H1 (cell line): ENCODE results near the gene CPEB3. TPM values are rescaled to one million over a fixed set of nuclear protein-coding genes. Genes with fewer than 3 reads are reported as not detected.

Experiments used
- CTCF ChIA-PET: fragments of 300-600 bp; sonication (Branson Sonifier 250); formaldehyde crosslinking; loops from one replicate; lab custom pipeline; 2021; ENCODE audit not compliant: partially characterized antibody; lab: Charles Lee
- POLR2A ChIA-PET: fragments of 300-600 bp; sonication (Branson Sonifier 250); formaldehyde crosslinking; loops from one replicate; lab custom pipeline; 2021; ENCODE audit warnings: inconsistent platforms; ENCODE audit not compliant: partially characterized antibody; lab: Charles Lee
- DNase-seq, 2 experiments: peaks; one replicate each; pipeline versions ENCODE4 v3.0.0 to v3.0.0-alpha.2; 2010 to 2022; ENCODE audit warnings: low spot score in 2 of 2, low read depth in 1 of 2, mixed read lengths in 1 of 2
- FAIRE-seq: peaks from 2 replicates; lab custom pipeline; 2011; peaks lifted over from hg19 to GRCh38; lab: Jason Lieb, UNC
- H2AFZ ChIP-seq: 2 replicates; pipeline ENCODE4 v1.8.1; 2012; ENCODE audit warnings: low read length, inconsistent platforms
- H2AK5ac ChIP-seq: 2 replicates; pipeline ENCODE4 v1.6.1; 2013; ENCODE audit warnings: low read depth, low read length
- H2BK120ac ChIP-seq: replicated peaks from 2 replicates; pipeline ENCODE3; 2013; ENCODE audit warnings: low read depth, low read length, inconsistent platforms
- H2BK12ac ChIP-seq: 2 replicates; pipeline ENCODE4 v1.6.1; 2013; ENCODE audit warnings: low read depth, low read length
- H2BK15ac ChIP-seq: 2 replicates; pipeline ENCODE4 v1.6.1; 2013; ENCODE audit warnings: low read length
- H2BK20ac ChIP-seq: 2 replicates; pipeline ENCODE4 v1.6.1; 2013; ENCODE audit warnings: low read length
- H2BK5ac ChIP-seq: 2 replicates; pipeline ENCODE4 v1.6.1; 2013; ENCODE audit warnings: low read depth, low read length
- H3K14ac ChIP-seq: 2 replicates; pipeline ENCODE4 v1.6.1; 2013; ENCODE audit warnings: inconsistent platforms; ENCODE audit not compliant: insufficient read length
- H3K18ac ChIP-seq: 2 replicates; pipeline ENCODE4 v1.6.1; 2013; ENCODE audit warnings: low read length; ENCODE audit errors: extremely low read depth
- H3K23ac ChIP-seq: 2 replicates; pipeline ENCODE4 v1.6.1; 2013; ENCODE audit warnings: inconsistent platforms; ENCODE audit not compliant: insufficient read length
- H3K23me2 ChIP-seq: 2 replicates; pipeline ENCODE4 v1.6.1; 2013; ENCODE audit warnings: low read depth, low read length
- H3K27ac ChIP-seq: 2 replicates; pipeline ENCODE4 v1.6.1; 2011; ENCODE audit warnings: low read depth, low read length, inconsistent platforms
- H3K27me3 ChIP-seq, 4 experiments: replicated peaks in 1 of 4; 1 replicate in 1 of 4; 2 replicates in 3 of 4; pipeline versions ENCODE4 v1.6.1 to v1.8.1; 2011 to 2013; ENCODE audit warnings: low read length in 3 of 4, mild to moderate bottlenecking in 3 of 4, inconsistent platforms in 2 of 4, mixed read lengths in 2 of 4, moderate library complexity in 1 of 4; ENCODE audit not compliant: control insufficient read depth in 3 of 4, insufficient read depth in 3 of 4; ENCODE audit errors: extremely low read depth in 1 of 4
- H3K36me3 ChIP-seq, 4 experiments: 2 replicates each; pipeline versions ENCODE4 v1.6.1 to v1.8.1; 2011 to 2013; ENCODE audit warnings: mild to moderate bottlenecking in 4 of 4, low read length in 3 of 4, moderate library complexity in 2 of 4, control low read depth in 1 of 4, inconsistent platforms in 1 of 4; ENCODE audit not compliant: insufficient read depth in 4 of 4, control insufficient read depth in 2 of 4
- H3K4ac ChIP-seq: replicated peaks from 2 replicates; pipeline ENCODE3; 2013; ENCODE audit warnings: low read length, low read depth, mixed read lengths, inconsistent platforms; ENCODE audit not compliant: insufficient read length
- H3K4me1 ChIP-seq, 4 experiments: replicated peaks in 1 of 4; 1 replicate in 1 of 4; 2 replicates in 3 of 4; pipeline versions ENCODE4 v1.6.1 to v1.8.1; 2011 to 2013; ENCODE audit warnings: low read length in 3 of 4, inconsistent platforms in 2 of 4, mixed read lengths in 1 of 4; ENCODE audit not compliant: insufficient read depth in 4 of 4, control insufficient read depth in 3 of 4
- H3K4me2 ChIP-seq, 2 experiments: 2 replicates each; pipeline versions ENCODE4 v1.6.1 to v1.8.1; 2011 to 2013; ENCODE audit warnings: low read depth in 2 of 2, low read length in 2 of 2, control low read depth in 1 of 2, inconsistent platforms in 1 of 2, mild to moderate bottlenecking in 1 of 2; ENCODE audit not compliant: insufficient read depth in 1 of 2
- H3K4me3 ChIP-seq, 4 experiments: fragments of 200-600, 300-600 bp in 1 of 4; sonication (generic), shearing (Covaris generic), sonication (Bioruptor Twin) in 1 of 4; 2 replicates each; pipeline versions ENCODE4 v1.5.1 to v1.8.1; 2011 to 2016; ENCODE audit warnings: low read length in 4 of 4, low read depth in 3 of 4, control low read depth in 2 of 4, inconsistent platforms in 2 of 4, mild to moderate bottlenecking in 2 of 4, mixed read lengths in 1 of 4, moderate library complexity in 1 of 4; ENCODE audit not compliant: insufficient read depth in 2 of 4; ENCODE audit errors: extremely low read depth in 1 of 4
- H3K56ac ChIP-seq: replicated peaks from 2 replicates; pipeline ENCODE3; 2013; ENCODE audit warnings: low read depth, mild to moderate bottlenecking, mixed read lengths, low read length, inconsistent platforms; ENCODE audit not compliant: insufficient read length
- H3K79me1 ChIP-seq: 2 replicates; pipeline ENCODE4 v1.6.1; 2013; ENCODE audit warnings: low read depth, low read length, control low read depth
- H3K79me2 ChIP-seq, 2 experiments: 2 replicates each; pipeline versions ENCODE4 v1.6.1 to v1.8.1; 2012 to 2013; ENCODE audit warnings: low read length in 2 of 2, mild to moderate bottlenecking in 2 of 2, inconsistent platforms in 1 of 2; ENCODE audit not compliant: insufficient read depth in 2 of 2, control insufficient read depth in 1 of 2
- H3K9ac ChIP-seq, 4 experiments: replicated peaks in 1 of 4; 1 replicate in 1 of 4; 2 replicates in 3 of 4; pipeline versions ENCODE4 v1.6.1 to v1.8.1; 2011 to 2013; ENCODE audit warnings: low read depth in 3 of 4, low read length in 3 of 4, control low read depth in 2 of 4, mild to moderate bottlenecking in 2 of 4, moderate library complexity in 2 of 4, inconsistent platforms in 1 of 4; ENCODE audit errors: extremely low read depth in 1 of 4
- H3K9me3 ChIP-seq, 2 experiments: 2 replicates each; pipeline versions ENCODE4 v1.6.1 to v1.8.1; 2012 to 2013; ENCODE audit warnings: mild to moderate bottlenecking in 2 of 2, moderate library complexity in 2 of 2, control low read depth in 1 of 2, inconsistent platforms in 1 of 2, low read depth in 1 of 2, low read length in 1 of 2, mixed read lengths in 1 of 2; ENCODE audit not compliant: insufficient read depth in 2 of 2
- H4K20me1 ChIP-seq, 2 experiments: replicated peaks in 1 of 2; 2 replicates each; pipeline versions ENCODE3 to v1.8.1; 2011 to 2013; ENCODE audit warnings: inconsistent platforms in 2 of 2, low read length in 2 of 2, mild to moderate bottlenecking in 1 of 2; ENCODE audit not compliant: insufficient read depth in 2 of 2, control insufficient read depth in 1 of 2
- H4K5ac ChIP-seq: 2 replicates; pipeline ENCODE4 v1.6.1; 2013; ENCODE audit warnings: low read length, low read depth, mixed read lengths, inconsistent platforms; ENCODE audit not compliant: insufficient read length
- H4K8ac ChIP-seq: 2 replicates; pipeline ENCODE4 v1.8.0; 2013; ENCODE audit warnings: mild to moderate bottlenecking, moderate library complexity, low read length, inconsistent platforms; ENCODE audit not compliant: insufficient read depth; ENCODE audit errors: extremely low read depth
- H4K91ac ChIP-seq: replicated peaks from 2 replicates; pipeline ENCODE3; 2013; ENCODE audit warnings: low read length, mixed read lengths, inconsistent platforms; ENCODE audit not compliant: insufficient read length
- CBX5 ChIP-seq: fragments of 300-800, 300-1000 bp; sonication (generic); IDR thresholded peaks from 2 replicates; pipeline ENCODE4 v1.7.1; 2016; ENCODE audit warnings: antibody characterized with exemption, low read length, low read depth
- EGR1 ChIP-seq: IDR thresholded peaks from 2 replicates; pipeline ENCODE4 v1.6.1; 2011; ENCODE audit warnings: low read depth, low read length, borderline replicate concordance
- POLR2A ChIP-seq, 2 experiments: IDR thresholded peaks; 1 replicate in 1 of 2; 2 replicates in 1 of 2; pipeline ENCODE4 v1.6.1; 2011; ENCODE audit warnings: low read depth in 2 of 2, low read length in 2 of 2, mild to moderate bottlenecking in 2 of 2; ENCODE audit errors: control extremely low read depth in 1 of 2
- RBBP5 ChIP-seq: IDR thresholded peaks from 2 replicates; pipeline ENCODE4 v1.7.1; 2012; ENCODE audit warnings: low read depth, mild to moderate bottlenecking, inconsistent platforms, low read length, moderate library complexity, borderline replicate concordance
- RFX5 ChIP-seq: IDR thresholded peaks from 2 replicates; pipeline ENCODE4 v1.6.1; 2011; ENCODE audit warnings: low read depth, low read length, improper control_type of control experiment, borderline replicate concordance
- TAF1 ChIP-seq: IDR thresholded peaks from 2 replicates; pipeline ENCODE4 v1.6.1; 2011; ENCODE audit warnings: mild to moderate bottlenecking, low read depth, low read length
- YY1 ChIP-seq: IDR thresholded peaks from 2 replicates; pipeline ENCODE4 v1.6.1; 2011; ENCODE audit warnings: low read depth, mild to moderate bottlenecking, low read length
- polyA plus RNA-seq, 7 experiments: library from polyadenylated mRNA; depleted of rRNA in 3 of 7; stranded (reverse) in 5 of 7; unstranded in 2 of 7; fragments of >200 nt in 5 of 7; fragments of 200-250 nt in 2 of 7; gene quantifications; 1 replicate in 5 of 7; 2 replicates in 1 of 7; 4 replicates in 1 of 7; pipeline versions ENCODE4 v1.2.1 to v1.2.3, GENCODE V29; 2011 to 2013; ENCODE audit warnings: missing spikeins in 2 of 7, mixed read lengths in 2 of 7
- total RNA-seq: library from RNA; stranded (reverse); fragmentation: NEBNext Ultra II Directional; extraction: Animal tissue kit (Norgen Biotek cat#: 25700); gene quantifications from 2 replicates; pipeline ENCODE4 v1.2.1, GENCODE V29; 2021

The CPEB3 gene
- total and polyA plus RNA-seq, 2 of the 8 experiments (the other 6 are each of a cell fraction or from before 2014, with no cell fraction given), result 0.39 to 1.7 TPM

- H3K4me1 ChIP-seq, result no peaks in the 10 kb centered on the region
- H4K20me1 ChIP-seq, result no peaks in the 10 kb centered on the region
- H4K91ac ChIP-seq, result no peak overlapping the region
- no peak overlapping the region for H3K9ac ChIP-seq
- no peaks in the 10 kb centered on the region for H3K36me3 ChIP-seq
- H3K27me3 ChIP-seq, result no peaks in the 10 kb centered on the region
- ChIA-PET POLR2A (no interaction called here), CTCF (interaction anchor here (0.6 to 1.2 kb wide), 3 partner anchors 169 to 400 kb away, joined by 3 to 6 read pairs (median 3); no protein-coding TSS in a partner anchor)
- H3K23me2 ChIP-seq, result no peaks in the 10 kb centered on the region
- H3K79me2 ChIP-seq, result no peaks in the 10 kb centered on the region
- H4K5ac ChIP-seq, result no peak overlapping the region
- no peak overlapping the region for H2BK5ac ChIP-seq
- H2BK120ac ChIP-seq, result no peak overlapping the region
- no peak overlapping the region for H3K27ac ChIP-seq
- H3K23ac ChIP-seq, result no peak overlapping the region
- no peak overlapping the region for H4K8ac ChIP-seq
- no peak overlapping the region for H3K14ac ChIP-seq
- no peak for TF ChIP-seq CBX5
- no peak for TF ChIP-seq RBBP5
- TF ChIP-seq POLR2A (IDR thresholded peaks at IDR 0.05; ENCODE audit: control extremely low read depth in 1 of 2, low read depth in 2 of 2, low read length in 2 of 2), result no peak
- no peak for TF ChIP-seq EGR1
- no peak for TF ChIP-seq YY1
- no peak for TF ChIP-seq RFX5
- TF ChIP-seq TAF1, result no peak
- no peak overlapping the region for H2BK15ac ChIP-seq
- H3K18ac ChIP-seq, result no peak overlapping the region
- H3K9me3 ChIP-seq, result no peaks in the 10 kb centered on the region
- no peak overlapping the region for H2AFZ ChIP-seq
- H2AK5ac ChIP-seq, result no peak overlapping the region
- no peak overlapping the region for H3K56ac ChIP-seq
- H3K4me2 ChIP-seq, result no peak overlapping the region
- no peak overlapping the region for H2BK20ac ChIP-seq
- no peaks in the 10 kb centered on the region for H3K79me1 ChIP-seq
- no peak overlapping the region for H3K4me3 ChIP-seq
- FAIRE-seq, result no peak
- no peak overlapping the region for H2BK12ac ChIP-seq
- no peak overlapping the region for H3K4ac ChIP-seq
- no peak for DNase-seq
Measured at GRCh38 chr10:92081641-92082040, 209.2 kb downstream of the CPEB3 start.
